Chondrocyte (in vitro differentiated cells): ENCODE measurements around the gene TUBB4B. TPM values are rescaled to one million over a fixed set of nuclear protein-coding genes. Genes with fewer than 3 reads are reported as not detected.
A peak's percentile ranks its signal among the peaks of the same experiment; 100 is the strongest.

Experiments used
- DNase-seq: peaks from one replicate; pipeline ENCODE4 v3.0.0; 2021; ENCODE audit warnings: mixed read lengths, low spot score
- H3K27ac Mint-ChIP-seq: one replicate; pipeline ENCODE4 v1.8.0; 2021; ENCODE audit warnings: mild to moderate bottlenecking, moderate library complexity, mixed read lengths; ENCODE audit not compliant: unreplicated experiment
- H3K27me3 Mint-ChIP-seq: 2 replicates; pipeline ENCODE4 v1.8.0; 2021; ENCODE audit warnings: low read depth, mixed read lengths
- H3K36me3 Mint-ChIP-seq: 2 replicates; pipeline ENCODE4 v1.8.0; 2021; ENCODE audit warnings: low read depth, mixed read lengths
- H3K4me1 Mint-ChIP-seq: 2 replicates; pipeline ENCODE4 v1.8.0; 2021; ENCODE audit warnings: low read depth, mild to moderate bottlenecking, mixed read lengths
- H3K4me3 Mint-ChIP-seq: one replicate; pipeline ENCODE4 v1.8.0; 2021; ENCODE audit warnings: mild to moderate bottlenecking, moderate library complexity, mixed read lengths; ENCODE audit not compliant: unreplicated experiment
- H3K9me3 Mint-ChIP-seq: 2 replicates; pipeline ENCODE4 v1.8.0; 2021; ENCODE audit warnings: low read depth, mixed read lengths
- CTCF ChIP-seq: fragments of 200-600 bp; sonication (generic); IDR thresholded peaks from 2 replicates; pipeline ENCODE4 v1.5.0; 2021; ENCODE audit warnings: antibody characterized with exemption, mild to moderate bottlenecking, moderate library complexity
- total RNA-seq: library from RNA; stranded (reverse); gene quantifications from 3 replicates; pipeline ENCODE4 v1.2.1, GENCODE V29; 2021

Gene TUBB4B
- total RNA-seq, 1 donor from 2014 or later: 117 TPM

GRCh38 chr9:137202966-137203365 lies 38.1 kb upstream of the TUBB4B start:
- Mint-ChIP-seq H3K27ac (peak overlapping the region; percentile 27), H3K9me3 (no peaks in the 10 kb centered on the region), H3K36me3 (peaks cover 2% of the 10 kb centered on the region), H3K4me3 (peak overlapping the region; percentile 38), H3K27me3 (no peaks in the 10 kb centered on the region), H3K4me1 (peaks cover 73% of the 10 kb centered on the region)
- TF ChIP-seq CTCF: no peak
- no peak for DNase-seq

GRCh38 chr9:137204731-137205125 lies 36.4 kb upstream of the TUBB4B start:
- H3K4me1 Mint-ChIP-seq: peaks cover 58% of the 10 kb centered on the region
- peak overlapping the region; percentile 87 for H3K27ac Mint-ChIP-seq
- H3K36me3 Mint-ChIP-seq: peaks cover 4% of the 10 kb centered on the region
- TF ChIP-seq CTCF: no peak
- peak overlapping the region; percentile 91 for H3K4me3 Mint-ChIP-seq
- DNase-seq: no peak
- no peaks in the 10 kb centered on the region for H3K9me3 Mint-ChIP-seq
- no peaks in the 10 kb centered on the region for H3K27me3 Mint-ChIP-seq

GRCh38 chr9:137205126-137206069 lies 35.7 kb upstream of the TUBB4B start, which contains the start of the genes NDOR1 and TMEM203:
Gene NDOR1, plus strand, starts transcription at chr9:137205700. Its CDS starts 78 bp downstream, at chr9:137205778.
Gene TMEM203, minus strand, starts transcription at chr9:137205648. Its CDS starts 234 bp downstream, at chr9:137205414.
- Mint-ChIP-seq H3K27ac (peak within 1 kb of the TSS; percentile 90), H3K9me3 (no peaks in the 10 kb centered on the region), H3K27me3 (no peaks in the 10 kb centered on the region), H3K4me1 (peaks cover 58% of the 10 kb centered on the region), H3K36me3 (peaks cover 4% of the 10 kb centered on the region), H3K4me3 (peak within 1 kb of the TSS; percentile 91)
- no peak for TF ChIP-seq CTCF
- no peak for DNase-seq

GRCh38 chr9:137206602-137207001 lies 34.5 kb upstream of the TUBB4B start:
- Mint-ChIP-seq H3K9me3 (no peaks in the 10 kb centered on the region), H3K4me1 (peaks cover 51% of the 10 kb centered on the region), H3K27ac (peak overlapping the region; percentile 33), H3K4me3 (peak overlapping the region; percentile 91), H3K36me3 (peaks cover 4% of the 10 kb centered on the region), H3K27me3 (no peaks in the 10 kb centered on the region)
- TF ChIP-seq CTCF: no peak
- no peak for DNase-seq

- no peaks in the 10 kb centered on the region for H3K9me3 Mint-ChIP-seq
- peaks cover 12% of the 10 kb centered on the region for H3K4me1 Mint-ChIP-seq
- DNase-seq: no peak
- TF ChIP-seq CTCF: no peak
- no peak overlapping the region for H3K4me3 Mint-ChIP-seq
- H3K27me3 Mint-ChIP-seq: no peaks in the 10 kb centered on the region
- peaks cover 6% of the 10 kb centered on the region for H3K36me3 Mint-ChIP-seq
- H3K27ac Mint-ChIP-seq: no peak overlapping the region
Measured at GRCh38 chr9:137211532-137211931, 29.6 kb upstream of the TUBB4B start.
